Glutamatergic neuron (in vitro differentiated cells): ENCODE results near the gene SULT1C4. TPM values are rescaled to one million over a fixed set of nuclear protein-coding genes. Genes with fewer than 3 reads are reported as not detected.

Experiments
- DNase-seq: peaks from one replicate; pipeline ENCODE4 v3.0.0; 2022
- H3K27ac Mint-ChIP-seq: one replicate; pipeline ENCODE4 v1.8.0; 2020; ENCODE audit warnings: mild to moderate bottlenecking, mixed read lengths, inconsistent platforms; ENCODE audit not compliant: unreplicated experiment
- H3K27me3 Mint-ChIP-seq: one replicate; pipeline ENCODE4 v1.8.0; 2020; ENCODE audit warnings: mild to moderate bottlenecking, moderate library complexity, mixed read lengths, inconsistent platforms; ENCODE audit not compliant: unreplicated experiment
- H3K36me3 Mint-ChIP-seq: one replicate; pipeline ENCODE4 v1.8.0; 2020; ENCODE audit warnings: mild to moderate bottlenecking, mixed read lengths, inconsistent platforms; ENCODE audit not compliant: unreplicated experiment
- H3K4me1 Mint-ChIP-seq: one replicate; pipeline ENCODE4 v1.8.0; 2020; ENCODE audit warnings: mild to moderate bottlenecking, low read depth, mixed read lengths, inconsistent platforms; ENCODE audit not compliant: unreplicated experiment
- H3K4me3 Mint-ChIP-seq: one replicate; pipeline ENCODE4 v1.8.0; 2020; ENCODE audit warnings: mild to moderate bottlenecking, mixed read lengths, inconsistent platforms; ENCODE audit not compliant: unreplicated experiment
- H3K9me3 Mint-ChIP-seq: one replicate; pipeline ENCODE4 v1.8.0; 2020; ENCODE audit warnings: mild to moderate bottlenecking, moderate library complexity, mixed read lengths, inconsistent platforms; ENCODE audit not compliant: unreplicated experiment
- CTCF ChIP-seq: fragments of 200-600 bp; sonication (generic); IDR thresholded peaks from one replicate; pipeline ENCODE4 v1.5.0; 2021; ENCODE audit not compliant: partially characterized antibody, unreplicated experiment
- total RNA-seq: library from RNA; stranded (reverse); fragmentation: NEBNext Ultra II Directional; extraction: Animal tissue kit (Norgen Biotek cat#: 25700); gene quantifications from one replicate; pipeline ENCODE4 v1.2.1, GENCODE V29; 2021; ENCODE audit not compliant: unreplicated experiment

Gene SULT1C4
- total RNA-seq, 1 donor from 2014 or later: 1.6 TPM

- peaks cover 4% of the 10 kb centered on the region for H3K36me3 Mint-ChIP-seq
Measured at GRCh38 chr2:108436976-108437375, 59.2 kb downstream of the SULT1C4 start.

More at GRCh38 chr2:108436976-108437375, 59.2 kb downstream of the SULT1C4 start:
- H3K9me3 Mint-ChIP-seq: no peaks in the 10 kb centered on the region
- DNase-seq: no peak
- no peak overlapping the region for H3K27ac Mint-ChIP-seq
- H3K27me3 Mint-ChIP-seq: no peaks in the 10 kb centered on the region
- no peaks in the 10 kb centered on the region for H3K4me1 Mint-ChIP-seq
- TF ChIP-seq CTCF: no peak
- no peak overlapping the region for H3K4me3 Mint-ChIP-seq

Other genes with a start within 250 kb of the SULT1C4 start
- gene SULT1C3, start 138.0 kb upstream of the SULT1C4 start, total RNA-seq: not detected
- not detected for gene SULT1C2, start 89.1 kb upstream of the SULT1C4 start, total RNA-seq
- gene GCC2, start 71.3 kb downstream of the SULT1C4 start, total RNA-seq: 36.0 TPM
- gene LIMS1, start 156.5 kb downstream of the SULT1C4 start, total RNA-seq: 18.5 TPM